C4-2B (cell line): ENCODE measurements around the gene GALT.

ENCODE experiments used
- CTCF ChIP-seq: fragments of 450-650 bp; conservative IDR thresholded peaks from 2 replicates; pipeline ENCODE4 v1.5.1; 2017; ENCODE audit warnings: mild to moderate bottlenecking
- ZFX ChIP-seq: fragments of 450-650 bp; IDR thresholded peaks from 2 replicates; pipeline ENCODE4 v1.6.1; 2017

DNA sequence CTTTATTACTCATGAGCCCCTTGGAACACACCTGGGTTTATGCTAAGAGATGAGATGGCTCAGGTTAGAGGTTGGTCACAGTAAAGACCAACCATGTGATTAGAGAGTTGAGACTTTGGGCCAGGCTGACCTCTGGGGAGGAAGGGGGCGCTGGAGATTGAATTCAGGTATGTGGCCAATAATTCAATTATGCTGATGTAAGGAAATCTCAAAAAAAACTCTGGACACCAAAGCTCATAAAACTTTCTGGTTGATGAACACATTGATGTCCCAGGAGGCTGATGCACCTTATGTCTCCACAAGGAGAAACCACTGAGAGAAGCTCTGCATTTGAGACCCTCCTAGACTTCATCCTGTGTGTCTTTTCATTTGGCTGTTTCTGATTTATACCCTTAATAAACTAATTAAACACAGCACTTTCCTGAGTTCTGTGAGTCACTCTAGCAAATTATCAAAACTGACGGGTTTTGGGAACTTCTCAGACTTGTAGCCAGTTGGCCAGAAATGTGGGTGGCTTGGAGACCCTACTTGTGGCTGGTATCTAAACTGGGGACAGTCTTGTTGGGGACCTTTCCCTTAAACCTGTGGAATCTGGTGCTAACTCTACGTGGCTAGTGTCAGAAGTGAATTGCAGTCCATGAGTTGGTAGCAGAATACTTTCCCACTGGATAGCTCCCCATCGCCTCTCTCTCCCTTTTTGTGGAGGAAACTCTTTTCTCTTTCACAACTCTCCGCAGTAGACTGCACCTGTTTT is 23.5 kb downstream of the GALT start:
- TF ChIP-seq CTCF (no peak), ZFX (no peak)
